ENCODE measurements around the gene LRPAP1.
"Not testable (repeated sequence)": the region's sequence is repeated elsewhere in the genome, so short reads cannot be mapped to it uniquely, and the experiment has no call there.

Gene LRPAP1

DNA sequence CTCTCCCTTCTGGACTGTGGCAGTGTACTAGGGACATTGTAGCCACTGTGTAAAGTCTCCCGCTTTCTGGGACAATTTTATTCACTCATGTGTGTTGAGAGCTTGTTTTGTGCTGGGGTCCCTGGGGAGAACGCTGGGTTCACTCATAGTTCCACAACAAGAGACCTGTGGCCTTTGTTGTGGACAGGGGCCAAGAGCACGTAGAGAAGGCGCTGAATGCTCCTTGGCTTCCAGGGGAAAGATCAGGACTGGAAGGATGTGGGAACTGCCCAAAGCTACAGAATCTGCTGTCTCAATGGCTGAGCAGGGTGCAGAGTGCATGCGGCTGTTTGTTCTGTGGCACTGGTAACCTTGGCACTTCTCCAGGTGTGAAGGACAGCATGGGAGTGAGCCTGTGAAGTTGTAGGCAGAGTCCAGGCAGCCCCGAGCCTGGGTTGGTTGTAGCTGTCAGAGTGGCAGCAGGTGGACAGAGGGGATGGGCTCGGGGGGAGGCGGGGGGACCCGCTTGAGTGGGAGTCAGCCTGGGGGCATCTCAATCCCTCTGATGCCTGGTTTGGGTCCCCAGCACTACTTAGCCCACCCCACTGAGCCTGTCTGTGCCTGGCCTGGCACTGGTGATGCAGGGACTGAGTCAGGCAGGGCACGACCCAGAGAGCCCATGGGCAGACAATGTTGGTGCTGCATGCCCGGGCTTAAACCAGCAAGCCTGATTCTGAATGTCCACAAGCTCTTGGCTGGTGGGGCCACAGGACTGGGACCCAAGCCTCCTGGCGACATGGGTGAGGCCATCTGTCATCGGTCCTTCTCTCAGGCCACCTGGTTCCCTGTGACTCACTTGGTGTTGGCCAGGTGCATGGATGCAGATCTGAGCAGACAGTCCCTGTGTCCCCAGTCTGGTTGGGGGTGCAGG lies 27.4 kb upstream of the LRPAP1 start:
- not testable (repeated sequence) for DNase-seq

GRCh38 chr4:3558514-3558836 lies 26.3 kb upstream of the LRPAP1 start:
- not testable (repeated sequence) for DNase-seq

GRCh38 chr4:3557676-3558513 lies 25.7 kb upstream of the LRPAP1 start:
- DNase-seq, result not testable (repeated sequence)

DNA sequence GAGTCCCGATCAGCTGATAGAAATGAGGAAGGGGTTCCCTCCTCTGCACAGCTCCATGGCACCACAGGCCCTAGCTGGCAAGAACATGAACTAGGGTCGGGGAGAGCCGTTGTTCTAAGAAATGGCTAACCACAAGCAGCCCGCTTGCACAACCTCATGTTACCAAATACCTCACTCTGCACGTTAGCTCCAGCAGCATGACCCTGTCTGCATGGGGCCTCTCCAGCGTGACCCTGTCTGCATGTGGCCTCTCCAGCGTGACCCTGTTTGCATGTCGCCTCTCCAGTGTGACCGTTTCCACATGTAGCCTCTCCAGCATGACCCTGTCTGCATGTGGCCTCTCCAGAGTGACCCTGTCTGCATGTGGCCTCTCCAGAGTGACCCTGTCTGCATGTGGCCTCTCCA lies 24.9 kb upstream of the LRPAP1 start:
- DNase-seq, result not testable (repeated sequence)

DNA sequence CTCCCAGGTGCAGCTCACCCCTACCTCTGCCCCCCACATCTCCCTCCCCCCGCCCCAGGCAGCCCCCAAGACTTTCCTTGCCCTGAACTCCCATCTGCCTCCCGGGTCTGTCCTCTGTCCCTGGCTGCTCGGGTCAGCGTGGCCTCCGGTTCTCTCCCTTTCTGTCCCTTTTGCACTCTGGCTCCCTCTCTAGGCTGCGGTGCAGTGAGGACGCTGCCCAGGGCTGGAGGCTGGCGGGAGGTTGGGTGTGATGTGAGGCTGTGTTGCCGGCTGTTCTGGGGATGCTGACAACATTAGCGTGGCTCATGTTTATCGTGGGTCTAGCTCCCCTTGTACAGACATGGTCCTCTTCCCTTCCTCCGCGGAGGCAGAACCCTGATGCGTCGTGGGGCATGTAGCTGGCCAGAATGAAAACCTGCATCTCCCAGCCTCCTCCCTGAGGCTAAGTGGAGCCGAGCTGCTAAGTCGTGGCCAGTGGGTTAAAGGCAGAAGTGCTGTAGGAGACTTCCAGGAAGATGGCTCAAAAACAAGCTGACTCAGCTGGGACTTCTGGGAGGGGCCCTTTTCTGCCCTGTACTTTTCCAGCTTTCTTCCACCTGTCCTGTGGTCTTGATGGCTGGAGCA lies 24.1 kb upstream of the LRPAP1 start:
- DNase-seq, result not testable (repeated sequence)

- DNase-seq, result not testable (repeated sequence)
Measured at GRCh38 chr4:3555459-3556070, 23.3 kb upstream of the LRPAP1 start.

- not testable (repeated sequence) for DNase-seq
Measured at GRCh38 chr4:3551366-3551765, 19.1 kb upstream of the LRPAP1 start.

- not testable (repeated sequence) for DNase-seq
Measured at GRCh38 chr4:3550792-3551325, 18.6 kb upstream of the LRPAP1 start.

DNA sequence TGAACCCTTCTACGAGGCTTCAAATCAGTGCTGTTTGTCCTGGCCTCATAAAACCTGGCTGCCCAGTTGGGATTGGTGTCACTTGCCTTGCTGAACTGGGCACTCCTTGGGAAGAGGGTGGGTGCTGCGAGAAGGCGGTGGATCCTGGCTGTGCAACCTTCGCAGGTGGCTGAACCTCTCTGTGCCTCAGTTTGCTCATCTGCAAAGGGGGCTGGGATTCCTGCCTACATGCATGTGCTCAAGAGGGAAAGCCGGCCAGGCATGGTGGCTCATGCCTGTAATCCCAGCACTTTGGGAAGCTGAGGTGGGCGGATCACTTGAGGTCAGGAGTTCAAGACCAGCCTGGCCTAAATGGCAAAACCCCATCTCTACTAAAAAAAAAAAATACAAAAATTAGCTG lies 17.8 kb upstream of the LRPAP1 start:
- DNase-seq, result not testable (repeated sequence)

- DNase-seq, result not testable (repeated sequence)
Measured at GRCh38 chr4:3549694-3550001, 17.4 kb upstream of the LRPAP1 start.

- not testable (repeated sequence) for DNase-seq
Measured at GRCh38 chr4:3548991-3549693, 16.9 kb upstream of the LRPAP1 start.

- not testable (repeated sequence) for DNase-seq
Measured at GRCh38 chr4:3546721-3547120, 14.5 kb upstream of the LRPAP1 start.

GRCh38 chr4:3545351-3545750 lies 13.1 kb upstream of the LRPAP1 start:
- DNase-seq, result not testable (repeated sequence)

GRCh38 chr4:3544259-3545025 lies 12.2 kb upstream of the LRPAP1 start:
- not testable (repeated sequence) for DNase-seq

DNA sequence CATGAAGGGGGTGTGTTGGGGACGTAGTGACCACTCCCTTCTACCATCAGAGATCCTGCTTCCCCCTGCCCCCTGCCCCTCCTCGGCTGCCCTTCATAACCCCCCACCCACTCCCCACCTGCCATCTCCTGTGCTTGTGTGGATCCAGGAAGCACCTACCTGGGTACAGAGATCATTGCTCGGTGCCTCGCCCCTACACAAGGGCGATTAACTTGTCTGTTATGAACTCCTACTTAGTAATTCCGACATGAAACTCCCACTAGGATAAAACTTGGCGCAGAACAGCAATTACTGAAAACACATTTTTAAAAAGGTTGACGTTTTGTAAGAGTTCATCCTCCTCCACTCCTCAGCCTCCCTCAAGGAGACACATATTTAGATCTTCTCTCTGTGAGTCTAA lies 11.2 kb upstream of the LRPAP1 start:
- not testable (repeated sequence) for DNase-seq

DNA sequence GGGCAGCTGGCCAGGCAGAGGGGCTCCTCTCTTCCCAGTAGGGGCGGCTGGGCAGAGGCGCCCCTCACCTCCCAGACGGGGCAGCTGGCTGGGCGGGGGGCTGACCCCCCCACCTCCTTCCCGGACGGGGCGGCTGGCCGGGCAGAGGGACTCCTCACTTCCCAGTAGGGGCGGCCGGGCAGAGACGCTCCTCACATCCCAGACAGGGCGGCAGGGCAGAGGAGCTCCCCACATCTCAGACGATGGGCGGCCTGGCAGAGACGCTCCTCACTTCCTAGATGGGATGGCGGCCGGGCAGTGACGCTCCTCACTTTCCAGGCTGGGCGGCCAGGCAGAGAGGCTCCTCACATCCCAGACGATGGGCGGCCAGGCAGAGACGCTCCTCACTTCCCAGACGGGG lies 6.7 kb upstream of the LRPAP1 start:
- not testable (repeated sequence) for DNase-seq

DNA sequence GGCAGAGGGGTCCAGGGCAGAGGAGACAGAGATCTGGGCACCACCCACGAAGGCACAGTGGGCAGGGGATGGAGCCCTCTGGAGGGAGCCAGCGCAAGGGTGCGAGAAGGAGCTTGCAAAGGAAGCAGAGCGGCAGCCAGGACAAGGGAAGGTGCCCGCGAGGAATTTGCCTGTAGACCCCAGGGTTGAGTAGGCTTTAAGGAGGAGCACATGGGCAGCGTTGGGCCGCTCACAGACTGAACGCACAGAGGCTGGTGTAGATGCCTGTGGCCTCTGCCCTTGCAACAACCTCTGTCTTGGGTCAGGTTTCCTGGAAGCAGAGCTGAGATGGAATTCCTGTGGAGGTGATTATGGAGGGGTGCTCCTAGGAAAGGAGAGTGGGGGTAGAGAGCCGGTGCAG lies 3.6 kb upstream of the LRPAP1 start:
- not testable (repeated sequence) for DNase-seq

- DNase-seq, result no peak
Measured at GRCh38 chr4:3533423-3533820, 1.2 kb upstream of the LRPAP1 start.

- no peak for DNase-seq
Measured at GRCh38 chr4:3532751-3533422, 665 bp upstream of the LRPAP1 start.

- DNase-seq, result no peak
Measured at GRCh38 chr4:3531318-3531878, 824 bp downstream of the LRPAP1 start.

Data from CD4-positive, alpha-beta T cell treated with Interleukin-12 subunit alpha and Interleukin-12 subunit beta, for 1 hour (primary cell).